SK-N-SH (cell line): ENCODE data around the gene MPDZ. TPM values are rescaled to one million over a fixed set of nuclear protein-coding genes. Genes with fewer than 3 reads are reported as not detected.

ENCODE experiments used
- CTCF ChIA-PET: fragments of 300-600, 350-600 bp; formaldehyde crosslinking; extraction: SDS; loops from one replicate; lab custom pipeline; 2021; lab: Yijun Ruan, JAX
- POLR2A ChIA-PET: fragments of 350-600 bp; sonication (Branson Sonifier 250); formaldehyde crosslinking; extraction: SDS; loops from one replicate; lab custom pipeline; 2020; ENCODE audit warnings: antibody characterized with exemption, inconsistent platforms; lab: Yijun Ruan, JAX
- DNase-seq: peaks from one replicate; pipeline ENCODE4 v3.0.0; 2012
- H2AFZ ChIP-seq: fragments of 200-600 bp; sonication (generic); 2 replicates; pipeline ENCODE4 v1.8.1; 2016; ENCODE audit warnings: antibody characterized with exemption, mild to moderate bottlenecking, low read depth
- H3F3A ChIP-seq: fragments of 200-600 bp; sonication (generic); replicated peaks from 2 replicates; pipeline ENCODE3; 2016; ENCODE audit warnings: antibody characterized with exemption, mild to moderate bottlenecking; ENCODE audit not compliant: insufficient read depth
- H3K27ac ChIP-seq, 2 experiments: fragments of 200-500 bp in 1 of 2; fragments of 200-600 bp in 1 of 2; sonication (Bioruptor generic) in 1 of 2; sonication (generic), shearing (Covaris generic) in 1 of 2; 2 replicates each; pipeline versions ENCODE4 v1.5.1 to v1.6.1; 2014 to 2016; ENCODE audit warnings: low read depth in 2 of 2, inconsistent platforms in 1 of 2, low read length in 1 of 2, mild to moderate bottlenecking in 1 of 2, mixed read lengths in 1 of 2
- H3K27me3 ChIP-seq: fragments of 200-600 bp; sonication (generic), shearing (Covaris generic); 2 replicates; pipeline ENCODE4 v1.6.1; 2016; ENCODE audit warnings: mixed run types; ENCODE audit not compliant: insufficient read depth
- H3K36me3 ChIP-seq, 2 experiments: fragments of 200-500 bp in 1 of 2; fragments of 200-600 bp in 1 of 2; sonication (Bioruptor generic) in 1 of 2; sonication (generic) in 1 of 2; replicated peaks in 1 of 2; 2 replicates each; pipeline versions ENCODE3 to v1.5.1; 2014 to 2016; ENCODE audit warnings: low read length in 1 of 2, mild to moderate bottlenecking in 1 of 2; ENCODE audit not compliant: insufficient read depth in 2 of 2, control insufficient read depth in 1 of 2
- H3K4me1 ChIP-seq, 2 experiments: fragments of 200-500 bp in 1 of 2; fragments of 200-600 bp in 1 of 2; sonication (Bioruptor generic) in 1 of 2; sonication (generic), shearing (Covaris generic) in 1 of 2; 2 replicates each; pipeline versions ENCODE4 v1.5.1 to v1.6.1; 2014 to 2016; ENCODE audit warnings: low read depth in 1 of 2, low read length in 1 of 2, mixed run types in 1 of 2; ENCODE audit not compliant: insufficient read depth in 2 of 2, control insufficient read depth in 1 of 2
- H3K4me2 ChIP-seq: fragments of 200-600 bp; sonication (generic), shearing (Covaris generic); 2 replicates; pipeline ENCODE4 v1.6.1; 2017; ENCODE audit warnings: mixed run types
- H3K4me3 ChIP-seq, 2 experiments: fragments of 200-500 bp in 1 of 2; fragments of 200-600 bp in 1 of 2; sonication (Bioruptor generic) in 1 of 2; sonication (generic), shearing (Covaris generic) in 1 of 2; 2 replicates each; pipeline versions ENCODE4 v1.5.1 to v1.8.1; 2014 to 2016; ENCODE audit warnings: low read depth in 2 of 2, inconsistent platforms in 1 of 2, low read length in 1 of 2, mild to moderate bottlenecking in 1 of 2, mixed read lengths in 1 of 2, moderate library complexity in 1 of 2
- H3K79me2 ChIP-seq: fragments of 200-600 bp; sonication (generic); 2 replicates; pipeline ENCODE4 v1.8.1; 2017; ENCODE audit warnings: mild to moderate bottlenecking; ENCODE audit not compliant: insufficient read depth
- H3K9ac ChIP-seq: fragments of 200-600 bp; sonication (generic); 2 replicates; pipeline ENCODE4 v1.6.1; 2017; ENCODE audit warnings: mixed run types
- H3K9me2 ChIP-seq: fragments of 200-600 bp; sonication (generic); 2 replicates; pipeline ENCODE4 v1.6.1; 2017; ENCODE audit warnings: mixed run types
- H3K9me3 ChIP-seq: fragments of 200-600 bp; sonication (generic); 2 replicates; pipeline ENCODE4 v1.6.1; 2017; ENCODE audit warnings: mixed run types, mild to moderate bottlenecking, moderate library complexity
- H4K20me1 ChIP-seq: fragments of 200-600 bp; sonication (generic); 2 replicates; pipeline ENCODE4 v1.6.1; 2017; ENCODE audit warnings: mild to moderate bottlenecking, mixed run types; ENCODE audit not compliant: insufficient read depth
- GATA2 ChIP-seq: sonication (generic); formaldehyde crosslinking; IDR thresholded peaks from 2 replicates; pipeline ENCODE4 v1.5.0; 2020; ENCODE audit warnings: mild to moderate bottlenecking, missing genetic modification reagents
- IRF3 ChIP-seq: fragments of 150-350 bp; IDR thresholded peaks from 2 replicates; pipeline ENCODE4 v1.6.1; 2016; ENCODE audit warnings: mild to moderate bottlenecking, low read depth, low read length
- JUND ChIP-seq: IDR thresholded peaks from 2 replicates; pipeline ENCODE4 v1.4.0; 2012
- MAX ChIP-seq: IDR thresholded peaks from 2 replicates; pipeline ENCODE4 v1.4.0; 2012; ENCODE audit warnings: low read depth
- MXI1 ChIP-seq: IDR thresholded peaks from 2 replicates; pipeline ENCODE4 v1.6.1; 2012; ENCODE audit warnings: mild to moderate bottlenecking, low read depth, low read length, improper control_type of control experiment
- SIN3A ChIP-seq: IDR thresholded peaks from 2 replicates; pipeline ENCODE4 v1.6.1; 2012; ENCODE audit warnings: low read depth, mild to moderate bottlenecking, low read length, moderate library complexity, borderline replicate concordance
- TEAD4 ChIP-seq: IDR thresholded peaks from 2 replicates; pipeline ENCODE4 v1.4.0; 2012; ENCODE audit warnings: mild to moderate bottlenecking, borderline replicate concordance; ENCODE audit not compliant: insufficient read depth
- ZBTB33 ChIP-seq: IDR thresholded peaks from 2 replicates; pipeline ENCODE4 v1.4.0; 2012; ENCODE audit warnings: low read depth, borderline replicate concordance
- WGBS: methylation state at CpG from one replicate; pipeline ENCODE4 v1.1.6; 2017; ENCODE audit warnings: low lambda C conversion rate; 5-methylcytosine and 5-hydroxymethylcytosine counted together
- polyA plus RNA-seq, 3 experiments: library from polyadenylated mRNA; depleted of rRNA; stranded (reverse); fragments of >200 nt; gene quantifications; 2 replicates each; pipeline ENCODE4 v1.2.3, GENCODE V29; 2012
- TF ChIP-seq, protein P1 (sequence below): IDR thresholded peaks from 2 replicates; pipeline ENCODE4 v1.6.1; 2012; ENCODE audit warnings: mild to moderate bottlenecking, low read depth, low read length, moderate library complexity

Gene MPDZ
- polyA plus RNA-seq, 1 of the 3 experiments (the other 2 are of a cell fraction), result 20.5 TPM

DNA sequence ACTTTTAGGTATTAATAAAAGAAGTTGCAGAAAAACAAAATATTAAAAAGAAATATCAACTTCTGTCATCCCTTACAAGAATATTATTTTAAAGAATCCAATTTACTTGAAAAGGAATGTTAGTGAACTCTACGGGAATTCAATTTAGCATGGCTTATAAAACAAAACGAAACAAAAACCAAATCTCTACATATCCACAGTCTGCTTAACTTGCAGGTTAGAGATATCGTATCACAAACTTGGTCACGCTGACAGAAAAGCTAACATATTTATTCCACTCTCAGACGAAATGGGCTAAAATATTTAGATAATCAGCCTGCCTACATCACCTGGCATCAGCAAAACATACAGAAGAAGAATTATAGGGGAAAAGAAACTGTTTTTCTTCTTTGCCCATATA lies 92.7 kb downstream of the MPDZ start:
- Histone ChIP-seq H3K9me3 (no peaks in the 10 kb centered on the region), H3F3A (peaks cover 5% of the 10 kb centered on the region), H3K9me2 (no peaks in the 10 kb centered on the region), H3K4me2 (no peak overlapping the region), H4K20me1 (no peaks in the 10 kb centered on the region), H3K27ac (no peak overlapping the region; a peak in 1 of 4 replicates), H3K79me2 (no peaks in the 10 kb centered on the region), H3K4me1 (peaks cover 0 to under 1% of the 10 kb centered on the region in 2 experiments; a peak in 2 of 4 replicates), H3K36me3 (peaks cover 57 to 81% of the 10 kb centered on the region in 2 experiments), H2AFZ (no peak overlapping the region), H3K27me3 (no peaks in the 10 kb centered on the region), H3K4me3 (no peak overlapping the region), H3K9ac (no peak overlapping the region)
- TF ChIP-seq TEAD4 (no peak), MXI1 (no peak), MAX (no peak)
- TF ChIP-seq, protein P1, sequence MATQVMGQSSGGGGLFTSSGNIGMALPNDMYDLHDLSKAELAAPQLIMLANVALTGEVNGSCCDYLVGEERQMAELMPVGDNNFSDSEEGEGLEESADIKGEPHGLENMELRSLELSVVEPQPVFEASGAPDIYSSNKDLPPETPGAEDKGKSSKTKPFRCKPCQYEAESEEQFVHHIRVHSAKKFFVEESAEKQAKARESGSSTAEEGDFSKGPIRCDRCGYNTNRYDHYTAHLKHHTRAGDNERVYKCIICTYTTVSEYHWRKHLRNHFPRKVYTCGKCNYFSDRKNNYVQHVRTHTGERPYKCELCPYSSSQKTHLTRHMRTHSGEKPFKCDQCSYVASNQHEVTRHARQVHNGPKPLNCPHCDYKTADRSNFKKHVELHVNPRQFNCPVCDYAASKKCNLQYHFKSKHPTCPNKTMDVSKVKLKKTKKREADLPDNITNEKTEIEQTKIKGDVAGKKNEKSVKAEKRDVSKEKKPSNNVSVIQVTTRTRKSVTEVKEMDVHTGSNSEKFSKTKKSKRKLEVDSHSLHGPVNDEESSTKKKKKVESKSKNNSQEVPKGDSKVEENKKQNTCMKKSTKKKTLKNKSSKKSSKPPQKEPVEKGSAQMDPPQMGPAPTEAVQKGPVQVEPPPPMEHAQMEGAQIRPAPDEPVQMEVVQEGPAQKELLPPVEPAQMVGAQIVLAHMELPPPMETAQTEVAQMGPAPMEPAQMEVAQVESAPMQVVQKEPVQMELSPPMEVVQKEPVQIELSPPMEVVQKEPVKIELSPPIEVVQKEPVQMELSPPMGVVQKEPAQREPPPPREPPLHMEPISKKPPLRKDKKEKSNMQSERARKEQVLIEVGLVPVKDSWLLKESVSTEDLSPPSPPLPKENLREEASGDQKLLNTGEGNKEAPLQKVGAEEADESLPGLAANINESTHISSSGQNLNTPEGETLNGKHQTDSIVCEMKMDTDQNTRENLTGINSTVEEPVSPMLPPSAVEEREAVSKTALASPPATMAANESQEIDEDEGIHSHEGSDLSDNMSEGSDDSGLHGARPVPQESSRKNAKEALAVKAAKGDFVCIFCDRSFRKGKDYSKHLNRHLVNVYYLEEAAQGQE, result no peak
- WGBS, result 98% methylated on average over 5 of the region's 5 CpGs
- ChIA-PET POLR2A (no interaction called here), CTCF (no interaction called here)
- DNase-seq, result no peak

DNA sequence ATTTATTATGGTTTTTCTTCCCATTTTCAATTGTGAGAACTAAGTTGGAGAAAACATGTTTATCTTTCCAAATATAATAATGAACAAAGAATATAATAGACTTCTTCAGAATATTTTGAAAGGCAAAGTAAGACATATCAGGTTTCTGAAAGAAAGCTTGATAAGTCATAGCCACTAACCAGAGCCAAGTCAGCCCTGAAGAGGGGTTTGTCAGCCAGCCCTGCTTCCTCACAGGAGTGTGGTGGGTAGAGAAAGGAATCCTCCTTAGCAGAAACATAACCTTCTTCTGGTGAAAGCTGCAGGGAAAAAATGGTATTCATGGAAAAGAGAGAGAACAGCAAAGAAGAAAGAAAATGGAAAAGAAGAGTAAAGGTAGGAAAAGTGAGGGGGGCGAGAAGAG lies 93.4 kb downstream of the MPDZ start:
- Histone ChIP-seq H3K27ac (no peak overlapping the region), H3K4me2 (no peak overlapping the region), H3K79me2 (no peaks in the 10 kb centered on the region), H3K4me1 (peaks cover 0 to 2% of the 10 kb centered on the region in 2 experiments; a peak in 2 of 4 replicates), H3K27me3 (no peaks in the 10 kb centered on the region), H3K9me2 (no peaks in the 10 kb centered on the region), H3K4me3 (no peak overlapping the region), H3F3A (peaks cover 5% of the 10 kb centered on the region), H2AFZ (no peak overlapping the region), H3K9me3 (no peaks in the 10 kb centered on the region), H3K9ac (no peak overlapping the region), H4K20me1 (no peaks in the 10 kb centered on the region), H3K36me3 (peaks cover 54 to 81% of the 10 kb centered on the region in 2 experiments)
- TF ChIP-seq SIN3A, result no peak
- TF ChIP-seq IRF3, result no peak
- TF ChIP-seq JUND, result no peak
- no peak for TF ChIP-seq GATA2
- TF ChIP-seq ZBTB33, result no peak
- ChIA-PET CTCF (no interaction called here), POLR2A (no interaction called here)
- no peak for DNase-seq
- WGBS, result 100% methylated on average over 1 of the region's 1 CpG
